Urothelium cell line (cell line): ENCODE data around the gene ALLC.
"Not testable (repeated sequence)": the region's sequence is repeated elsewhere in the genome, so short reads cannot be mapped to it uniquely, and the experiment has no call there.

Source experiments
- DNase-seq: peaks from one replicate; pipeline ENCODE4 v3.0.0; 2011; ENCODE audit warnings: low spot score, mixed read lengths
- FAIRE-seq: peaks from 2 replicates; lab custom pipeline; 2011; peaks lifted over from hg19 to GRCh38; lab: Jason Lieb, UNC

Gene ALLC

DNA sequence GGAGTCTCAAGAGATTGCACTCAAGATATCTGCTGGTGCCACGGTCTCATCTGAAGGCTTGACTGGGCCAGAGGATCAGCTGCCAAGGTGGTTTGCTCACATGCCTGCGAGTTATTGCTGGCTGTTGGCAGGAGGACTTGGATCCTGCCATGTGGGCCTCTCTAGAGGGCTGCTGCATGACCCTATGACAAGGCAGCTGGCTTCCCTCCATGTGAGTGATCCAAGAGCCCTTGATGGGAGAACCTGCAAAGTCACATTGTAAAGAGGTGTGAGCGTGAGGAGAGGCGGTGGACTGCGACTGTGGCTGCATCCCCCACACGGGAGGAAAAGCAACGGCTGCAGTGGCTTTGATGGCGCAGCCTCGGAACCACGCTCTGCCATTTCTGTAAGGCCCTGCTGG lies 4.0 kb upstream of the ALLC start:
- FAIRE-seq, result no peak

DNA sequence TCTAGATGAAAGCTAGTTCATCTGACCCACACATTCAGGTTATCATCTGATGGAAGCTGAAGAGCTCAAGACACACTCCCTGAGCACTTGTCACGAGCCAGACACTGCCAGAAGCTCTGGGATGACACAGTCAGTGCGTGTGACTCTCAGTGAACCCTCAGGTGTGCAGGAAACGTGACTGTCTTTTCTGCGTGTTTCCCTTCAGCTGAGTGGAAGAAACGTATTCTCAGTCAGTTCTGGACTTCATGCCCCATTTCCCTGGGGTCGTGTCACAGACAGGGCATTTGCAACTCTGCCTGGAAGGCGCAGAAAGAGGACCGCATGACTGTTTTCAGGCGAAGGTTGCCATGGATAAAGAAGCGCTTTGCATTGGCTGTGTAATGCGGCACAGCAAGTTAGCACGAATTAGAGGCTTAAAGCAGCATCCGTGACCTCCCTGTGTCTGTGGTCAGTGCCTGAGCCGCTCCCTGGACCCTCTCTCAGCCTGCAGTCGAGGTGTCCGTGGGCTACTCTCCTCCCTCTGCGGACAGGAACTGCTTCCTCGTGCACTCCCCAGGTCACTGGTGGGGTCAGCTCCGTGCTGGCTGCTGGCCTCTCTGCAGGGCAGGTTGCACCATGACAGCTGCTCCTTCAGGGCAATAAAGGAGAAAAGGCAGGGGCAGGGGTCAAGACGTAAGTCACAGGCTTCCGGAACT lies 3.3 kb upstream of the ALLC start:
- DNase-seq (no peak), FAIRE-seq (no peak)

More for the DNA sequence above, 4.0 kb upstream of the ALLC start:
- DNase-seq, result no peak

DNA sequence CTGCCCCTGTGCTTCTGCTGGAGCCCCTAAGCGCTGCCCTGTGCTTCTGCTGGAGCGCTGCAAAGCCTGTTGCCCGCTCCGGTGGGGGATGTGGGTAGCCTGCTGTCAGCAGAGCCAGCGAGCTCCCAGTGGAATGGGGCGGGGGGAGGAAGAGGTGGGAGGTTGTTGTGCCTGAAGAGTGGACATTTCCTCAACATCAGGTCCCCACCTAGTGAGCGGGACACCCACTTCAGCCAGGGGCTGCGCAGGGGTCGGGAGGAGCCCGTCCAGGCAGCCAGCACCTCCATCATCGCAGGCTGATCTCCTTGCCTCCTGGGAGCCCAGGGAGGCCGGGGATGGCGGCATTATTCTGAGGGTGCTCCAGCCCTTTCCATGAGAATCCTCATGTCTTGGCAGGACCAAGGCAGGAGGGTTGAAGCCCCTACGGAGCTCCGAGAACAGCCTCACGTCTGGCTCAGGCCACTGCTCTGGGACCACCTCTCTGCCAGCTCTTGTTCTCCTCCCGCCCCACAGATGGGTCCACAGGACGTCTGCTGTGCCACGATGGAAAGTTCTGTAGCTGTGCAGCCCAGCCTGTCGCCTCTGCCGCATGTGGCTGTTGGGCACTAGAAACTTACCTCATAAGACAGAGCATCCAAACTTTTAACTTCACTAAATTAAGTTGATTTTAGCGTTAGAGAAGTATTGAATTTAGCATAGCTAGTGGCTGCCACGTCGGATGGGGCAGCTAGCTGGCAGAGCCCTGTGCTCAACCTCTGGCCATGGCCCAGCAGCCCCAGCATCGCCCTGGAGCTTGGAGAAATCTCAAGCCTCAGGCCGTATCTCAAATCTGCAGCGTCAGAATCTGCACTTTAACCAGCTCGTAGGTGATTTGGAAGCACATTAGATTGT lies 1.9 kb upstream of the ALLC start:
- FAIRE-seq, result no peak
- no peak for DNase-seq

DNA sequence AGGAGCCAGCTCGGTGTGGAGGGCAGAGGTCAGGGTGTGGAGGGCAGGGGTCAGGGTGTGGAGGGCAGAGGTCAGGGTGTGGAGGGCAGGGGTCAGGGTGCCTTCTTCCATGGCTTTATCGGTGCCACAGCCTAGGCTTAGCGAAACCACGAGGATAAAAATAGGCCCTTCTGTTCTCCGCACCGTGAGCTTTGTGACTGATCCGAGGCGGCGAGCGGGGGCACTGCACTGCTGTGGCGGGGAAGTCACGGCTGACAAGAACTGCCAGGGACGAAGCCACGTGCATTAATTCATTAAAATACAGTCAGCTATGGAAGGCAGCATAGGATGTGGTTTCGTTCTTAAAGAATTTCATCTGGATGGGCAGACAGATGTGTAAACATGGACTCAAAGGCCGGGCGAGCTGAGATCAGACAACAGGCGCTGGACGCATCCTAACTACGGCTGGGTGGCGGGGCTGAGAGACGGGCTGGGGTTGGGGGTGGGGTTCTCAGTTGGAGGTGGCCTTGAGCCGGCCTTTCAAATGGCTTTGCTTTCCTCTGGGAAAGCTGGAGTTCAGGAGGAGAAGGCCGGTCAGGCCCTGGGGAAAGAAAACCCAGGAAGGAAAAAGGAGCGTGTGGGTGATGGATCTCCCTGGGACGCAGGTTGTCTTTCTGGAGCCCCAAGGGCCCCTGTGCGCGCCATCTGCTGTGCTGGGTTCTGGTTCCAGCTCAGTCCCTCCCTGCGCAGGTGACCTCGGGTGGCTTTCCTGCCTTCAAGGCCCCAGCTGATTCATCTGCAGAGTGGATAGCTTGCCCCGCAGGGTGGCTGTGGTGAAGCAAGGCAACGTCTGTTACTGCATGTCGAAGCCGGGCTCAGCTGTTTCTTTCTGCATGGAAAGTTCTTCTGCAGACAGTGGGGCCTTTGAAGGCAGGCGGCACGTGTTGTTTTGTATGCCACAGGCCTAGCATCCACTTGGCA lies 958 bp upstream of the ALLC start:
- FAIRE-seq (no peak), DNase-seq (no peak)

DNA sequence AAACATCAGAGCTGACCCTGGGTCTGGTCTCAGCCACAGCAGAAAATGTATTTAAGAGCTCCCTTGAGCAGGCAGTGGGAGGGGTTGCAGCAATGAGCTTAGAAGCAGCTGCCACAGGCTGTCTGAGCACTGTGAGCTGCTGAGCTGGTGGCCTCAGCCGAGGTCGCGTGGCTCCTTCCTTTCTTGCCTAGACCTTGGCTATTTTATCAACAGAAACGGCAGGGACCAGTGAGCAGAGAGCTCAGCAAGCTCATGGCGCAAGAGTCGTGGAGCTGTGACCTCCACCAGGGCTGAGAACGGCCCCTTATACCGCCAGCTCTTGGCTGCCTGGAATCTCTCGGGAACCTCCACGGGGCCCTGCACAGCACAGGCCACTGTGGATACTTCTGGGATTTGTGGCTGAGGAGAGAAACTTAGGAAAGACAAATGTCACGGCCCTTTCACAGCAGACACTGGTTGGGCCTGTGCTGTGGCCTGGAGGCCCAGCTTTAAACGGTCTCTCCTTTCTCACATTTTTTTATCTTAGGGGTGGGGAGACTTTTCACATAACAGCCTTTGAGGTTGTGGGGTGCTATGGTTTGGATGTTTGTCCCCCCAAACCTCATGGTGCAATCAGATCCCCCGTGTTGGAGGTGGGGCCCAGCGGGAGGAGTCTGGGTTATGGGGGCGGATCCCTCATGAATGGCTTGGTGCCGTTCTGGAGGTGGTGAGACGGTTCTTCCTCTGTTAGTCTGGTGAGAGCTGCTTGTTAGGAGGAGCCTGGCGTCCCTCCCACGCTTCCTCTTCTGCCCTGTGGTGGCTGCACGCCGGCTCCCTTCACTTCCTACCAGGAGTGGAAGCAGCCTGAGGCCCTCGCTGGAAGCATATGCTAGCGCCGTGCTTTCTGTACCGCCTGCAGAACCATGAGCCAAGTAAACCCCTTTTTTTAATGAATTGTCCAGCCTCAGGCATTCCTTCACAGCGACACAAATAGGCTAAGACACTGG lies 1.7 kb downstream of the ALLC start:
- FAIRE-seq (no peak), DNase-seq (no peak)

DNA sequence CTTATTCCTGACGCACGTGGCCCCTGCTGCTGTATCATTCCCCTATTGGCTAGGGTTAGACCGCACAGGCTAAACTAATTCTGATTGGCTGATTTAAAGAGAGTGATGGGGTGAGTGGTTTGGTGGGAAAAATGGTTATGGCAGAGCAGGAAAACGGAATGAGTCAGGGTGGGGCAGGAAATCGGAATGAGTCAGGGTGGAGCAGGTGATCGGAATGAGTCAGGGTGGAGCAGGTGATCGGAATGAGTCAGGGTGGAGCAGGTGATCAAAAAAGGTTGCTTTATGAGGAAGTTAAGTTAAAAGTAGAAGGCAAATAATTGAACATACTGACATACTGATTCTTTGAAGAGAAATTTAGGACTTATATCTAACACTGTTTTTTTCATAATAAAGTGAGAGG lies 2.6 kb downstream of the ALLC start:
- DNase-seq, FAIRE-seq: not testable (repeated sequence)

DNA sequence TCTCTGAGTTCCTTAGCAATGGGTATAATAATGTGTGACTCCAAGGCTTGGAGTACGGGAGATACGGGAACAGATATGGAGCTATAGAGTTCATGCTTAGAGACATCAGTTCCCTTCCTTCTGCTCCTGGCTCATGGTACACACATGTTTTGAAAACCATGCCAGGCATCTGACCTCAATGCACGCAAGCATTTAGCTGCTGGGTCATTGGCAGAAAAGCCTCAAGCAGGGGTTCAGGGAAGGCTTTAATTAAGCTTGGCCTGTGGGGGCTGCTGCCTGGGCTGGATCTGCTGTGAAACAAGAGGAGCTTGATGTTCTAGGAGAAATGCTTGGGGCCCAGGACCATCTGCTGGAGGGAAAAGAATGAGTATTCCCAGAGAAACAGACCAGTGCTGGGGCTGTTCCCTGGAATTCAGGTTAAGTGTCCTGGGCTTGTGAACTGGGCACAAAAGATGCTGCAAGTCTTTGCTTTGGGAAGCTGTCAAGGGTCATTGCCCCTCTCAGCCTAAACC lies 3.2 kb downstream of the ALLC start:
- FAIRE-seq, result no peak
- no peak for DNase-seq

DNA sequence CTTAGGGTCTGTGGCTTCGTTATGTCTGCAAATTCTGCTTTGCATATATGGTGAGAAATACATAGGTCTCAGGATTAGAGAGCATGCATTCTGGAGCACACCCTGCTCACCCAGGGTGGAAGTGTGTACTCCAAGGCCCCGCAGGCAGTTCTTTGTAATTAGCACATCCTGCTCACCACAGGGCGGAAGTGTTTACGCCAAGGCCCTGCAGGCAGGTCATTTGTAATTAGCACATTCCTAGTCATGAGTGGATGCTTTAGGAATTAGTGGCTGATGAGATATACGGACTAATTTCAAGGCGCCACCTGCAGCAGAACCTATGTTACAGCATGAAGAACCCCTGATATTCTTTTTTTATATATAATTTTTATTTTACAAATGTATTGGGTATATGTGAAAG lies 4.2 kb downstream of the ALLC start:
- FAIRE-seq (no peak), DNase-seq (no peak)

DNA sequence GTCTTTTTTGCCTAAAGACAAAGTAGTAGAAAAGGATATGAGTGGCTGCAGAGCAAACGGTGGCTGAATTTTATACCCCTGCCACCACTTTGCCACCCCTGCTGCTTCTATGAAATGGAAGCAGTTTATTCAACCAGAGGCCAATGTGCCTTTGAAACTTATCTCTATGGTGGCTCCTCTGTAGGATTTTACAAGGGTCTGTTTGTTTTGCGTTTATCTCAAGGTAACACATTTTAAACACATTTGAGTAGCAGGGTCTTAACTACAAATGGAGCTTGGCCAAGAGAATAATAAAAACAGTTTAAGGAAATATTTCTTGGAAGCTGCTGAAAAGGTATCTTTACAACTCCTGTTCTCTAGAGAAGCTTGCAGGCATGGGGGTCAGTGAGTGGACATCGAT lies 6.1 kb downstream of the ALLC start:
- FAIRE-seq (no peak), DNase-seq (no peak)

DNA sequence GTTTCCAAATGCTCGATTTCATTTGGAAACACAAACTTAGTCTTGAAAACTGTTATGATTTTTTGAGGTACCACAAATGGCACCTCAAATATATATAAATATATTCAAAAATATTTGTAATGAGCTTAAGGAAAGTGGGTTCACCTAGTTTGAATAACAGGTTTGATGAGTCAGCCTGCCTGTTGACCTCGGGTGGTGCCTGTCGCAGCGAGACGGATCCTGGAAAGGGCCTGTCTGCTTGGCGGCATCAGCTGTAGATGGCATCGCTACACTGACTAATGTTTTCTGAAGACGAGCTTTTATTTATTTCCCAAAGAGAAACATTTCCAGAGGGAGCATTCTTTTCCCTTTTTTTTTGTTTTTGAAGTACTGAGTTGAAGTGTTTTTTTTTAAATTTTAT lies 6.9 kb downstream of the ALLC start:
- FAIRE-seq (no peak), DNase-seq (no peak)

DNA sequence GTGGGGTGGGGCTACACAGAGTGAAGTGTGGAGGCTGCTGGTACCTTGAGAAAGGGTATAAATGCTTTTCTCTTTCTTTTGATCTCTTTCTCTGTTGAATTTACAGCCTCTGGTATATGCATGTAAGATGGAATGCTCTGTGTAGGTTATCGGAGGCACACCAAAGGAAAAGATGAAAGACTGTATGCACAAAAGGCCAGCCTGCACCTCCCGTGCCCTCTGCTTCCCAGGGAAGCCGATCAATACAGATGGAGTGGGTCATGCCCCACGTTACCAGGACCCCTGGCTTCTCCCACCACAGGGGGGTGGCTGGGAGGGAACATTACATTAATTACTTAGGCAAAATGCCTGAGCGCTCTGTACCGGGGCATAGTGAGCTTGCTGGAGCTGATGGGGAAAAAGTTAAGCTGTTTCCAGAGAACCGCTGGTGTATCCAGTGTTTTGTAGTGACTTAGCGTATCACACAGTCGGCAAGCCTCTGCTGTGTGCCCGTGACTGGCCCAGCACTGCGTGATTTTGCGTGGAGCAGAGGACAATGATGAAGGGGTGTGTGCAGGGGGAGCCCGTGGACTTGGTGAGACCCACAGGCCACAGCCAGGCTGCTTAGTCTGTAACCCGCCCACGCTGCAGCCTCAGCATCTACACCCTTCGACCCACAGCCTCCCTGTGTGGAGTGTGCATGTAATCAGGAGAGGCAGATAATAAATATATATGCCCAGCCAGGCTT lies 8.0 kb downstream of the ALLC start:
- DNase-seq (no peak), FAIRE-seq (no peak)

DNA sequence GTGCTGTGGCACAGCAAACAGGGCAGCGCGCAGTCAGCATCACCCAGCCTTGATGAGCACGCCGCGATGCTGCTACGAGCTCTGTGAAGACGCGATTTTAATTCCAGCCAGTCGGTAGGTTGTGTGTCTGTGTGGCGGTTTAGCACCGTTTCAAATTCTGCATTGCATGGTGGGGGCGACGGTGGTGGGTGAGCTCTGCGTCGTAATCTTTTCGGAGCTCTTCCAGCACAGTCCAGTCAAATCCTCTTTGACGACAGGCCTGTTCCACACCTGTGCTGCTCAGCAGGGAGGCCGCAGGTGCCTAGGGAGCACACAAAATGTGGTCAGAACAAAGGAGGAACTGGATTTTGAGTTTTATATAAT lies 8.6 kb downstream of the ALLC start:
- FAIRE-seq (no peak), DNase-seq (no peak)

DNA sequence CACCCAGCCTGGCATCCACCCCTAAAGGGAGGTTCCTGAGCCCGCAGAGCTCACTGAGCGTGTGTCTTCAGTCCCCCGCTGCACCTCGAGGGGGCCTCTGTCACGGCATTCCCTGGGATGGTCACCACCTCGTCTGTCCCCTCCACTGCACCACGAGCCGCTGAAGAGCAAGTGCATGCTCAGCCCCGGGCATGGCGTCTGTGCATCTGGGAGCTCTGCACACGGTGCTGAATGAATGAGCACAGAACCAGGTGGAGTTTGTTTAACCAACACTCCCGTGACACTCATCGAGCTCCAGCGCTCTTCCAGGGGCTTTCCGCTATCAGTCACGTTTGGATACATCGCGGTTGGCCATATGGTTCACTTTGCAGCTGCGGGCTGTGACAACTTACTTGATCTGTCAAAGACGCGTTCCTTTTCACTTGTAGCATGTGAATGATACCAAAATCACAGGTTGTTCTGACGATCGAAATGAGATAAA lies 9.2 kb downstream of the ALLC start:
- no peak for FAIRE-seq
- DNase-seq, result no peak

DNA sequence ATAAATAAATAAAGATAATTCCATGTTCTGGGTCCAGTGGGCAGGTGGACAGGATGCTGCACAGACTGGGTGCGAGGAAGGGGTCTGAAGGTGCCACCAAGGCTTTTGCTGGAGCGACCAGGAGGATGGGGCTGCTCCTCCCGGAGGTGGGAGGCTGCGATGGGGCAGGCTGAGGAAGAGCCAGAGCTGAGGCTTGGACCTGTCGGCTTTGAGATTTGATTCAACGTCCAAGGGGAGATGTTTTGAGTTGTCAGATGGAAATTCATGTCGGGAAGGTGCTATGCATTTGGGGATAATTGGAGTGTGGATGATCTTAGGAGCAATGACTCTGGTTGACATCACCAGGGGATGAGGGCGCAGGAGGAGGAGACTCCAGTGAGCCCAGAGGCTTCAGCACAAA lies 11.7 kb downstream of the ALLC start:
- DNase-seq (no peak), FAIRE-seq (no peak)

DNA sequence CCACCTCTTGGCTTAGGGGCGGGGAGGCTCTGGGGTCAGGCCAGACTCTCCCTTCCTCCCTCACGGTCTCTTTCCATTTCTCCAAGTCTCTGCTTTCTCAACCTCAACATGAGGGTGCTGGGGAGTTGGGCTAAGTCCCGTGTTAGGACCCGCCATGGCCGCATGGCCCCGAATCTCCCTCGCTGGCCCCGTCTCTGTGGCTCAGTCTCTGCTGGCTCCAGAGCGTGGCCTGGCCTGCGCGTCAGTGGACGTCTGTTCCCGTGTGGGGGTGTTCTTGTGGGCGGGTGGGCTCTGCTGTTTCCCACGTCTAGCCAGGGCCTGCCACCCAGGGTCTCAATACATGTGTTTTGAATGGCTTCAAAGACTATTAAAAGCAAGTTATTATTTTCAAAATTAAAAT lies 12.4 kb downstream of the ALLC start:
- no peak for FAIRE-seq

DNA sequence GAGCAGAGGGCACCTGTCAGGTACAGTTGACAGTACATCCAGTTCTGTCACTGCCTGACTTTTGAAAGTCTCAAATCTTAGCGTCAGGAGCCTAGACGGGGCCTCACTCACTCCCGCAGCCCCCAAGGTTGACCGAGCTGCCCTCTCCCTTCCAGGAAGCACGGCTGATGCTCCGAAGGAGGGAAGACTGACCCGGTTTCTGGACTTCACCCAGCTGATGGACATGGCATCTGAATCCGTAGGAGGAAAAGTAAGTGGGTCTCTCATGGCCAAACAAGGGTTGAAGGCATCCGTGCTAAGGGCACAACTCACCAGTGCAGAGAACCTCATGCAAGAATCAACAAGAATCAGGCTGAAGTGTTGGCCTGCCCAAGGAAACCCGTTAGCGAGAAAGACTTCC lies 12.9 kb downstream of the ALLC start:
- FAIRE-seq (no peak), DNase-seq (no peak)

More for the DNA sequence above, 12.4 kb downstream of the ALLC start:
- no peak for DNase-seq

DNA sequence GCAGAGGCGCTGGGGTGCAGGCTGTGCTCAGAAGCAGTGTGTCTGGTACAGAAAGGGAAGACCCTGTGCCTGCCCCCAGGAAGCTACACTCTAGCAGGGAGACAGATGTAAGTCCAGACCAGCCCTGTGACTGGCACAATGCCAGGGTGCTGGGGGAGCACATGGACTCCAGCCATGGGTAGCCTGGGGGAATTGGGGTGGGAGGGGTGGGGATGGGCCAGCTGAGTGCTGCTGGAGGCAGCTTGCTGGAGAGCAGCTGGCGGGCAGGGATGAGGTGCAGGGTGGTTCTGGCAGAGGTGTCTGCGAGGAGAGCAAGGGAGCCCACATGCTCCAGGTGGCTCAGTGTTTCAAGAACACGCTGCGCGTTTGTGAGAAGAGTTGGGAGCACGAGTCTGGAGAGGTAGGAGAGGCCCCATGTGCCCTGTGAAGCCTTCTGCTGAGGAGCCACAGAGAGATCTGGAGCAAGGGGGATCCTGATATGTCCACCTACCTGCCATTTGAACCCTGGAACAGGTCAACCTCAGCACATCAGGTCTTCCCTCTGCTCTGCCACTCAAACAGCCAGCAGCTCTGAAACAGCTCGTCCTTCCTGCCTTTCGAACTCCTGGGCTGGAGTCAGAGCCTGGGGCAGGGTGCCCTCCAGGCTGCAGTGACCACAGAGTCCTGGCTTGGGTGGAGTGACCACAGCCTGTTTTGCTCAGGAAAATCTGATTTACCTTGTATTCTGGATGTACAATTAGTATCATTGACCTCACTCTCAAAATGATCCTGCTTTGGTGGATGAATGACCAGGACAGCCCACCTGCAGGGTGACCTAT lies 15.1 kb downstream of the ALLC start:
- no peak for FAIRE-seq

More for the DNA sequence above, 15.1 kb downstream of the ALLC start:
- DNase-seq, result no peak
